ENCODE results near the gene STEAP3. TPM values are rescaled to one million over a fixed set of nuclear protein-coding genes. Genes with fewer than 3 reads are reported as not detected.

The STEAP3 gene
- total RNA-seq, 1 donor from 2014 or later: 38.8 TPM

- no peak for TF ChIP-seq CTCF (IDR thresholded peaks at IDR 0.05; ENCODE audit: insufficient read depth, low read length, poor library complexity, severe bottlenecking)
- no peaks in the 10 kb centered on the region for H3K27me3 ChIP-seq (ENCODE audit: control insufficient read depth, insufficient read depth, low read length)
- DNase-seq (ENCODE audit: low read depth): no peak
- H3K36me3 ChIP-seq (ENCODE audit: control insufficient read depth, insufficient read depth, low read length): peaks cover 1% of the 10 kb centered on the region
- H3K4me3 ChIP-seq (ENCODE audit: low read depth, low read length): no peak overlapping the region
These were observed 30.3 kb downstream of the STEAP3 start for GRCh38 chr2:119253760-119254600.

GRCh38 chr2:119254601-119255080 is 31.0 kb downstream of the STEAP3 start:
- no peak for DNase-seq (ENCODE audit: low read depth)
- no peak overlapping the region for H3K4me3 ChIP-seq (ENCODE audit: low read depth, low read length)

GRCh38 chr2:119255760-119256581 is 32.3 kb downstream of the STEAP3 start:
- no peak for TF ChIP-seq CTCF (IDR thresholded peaks at IDR 0.05; ENCODE audit: insufficient read depth, low read length, poor library complexity, severe bottlenecking)
- Histone ChIP-seq H3K27me3 (ENCODE audit: control insufficient read depth, insufficient read depth, low read length) (no peaks in the 10 kb centered on the region), H3K36me3 (ENCODE audit: control insufficient read depth, insufficient read depth, low read length) (peaks cover 1% of the 10 kb centered on the region), H3K4me3 (ENCODE audit: low read depth, low read length) (no peak overlapping the region)
- DNase-seq (ENCODE audit: low read depth): peak; percentile 89

More at GRCh38 chr2:119254601-119255080, 31.0 kb downstream of the STEAP3 start:
- H3K27me3 ChIP-seq (ENCODE audit: control insufficient read depth, insufficient read depth, low read length): no peaks in the 10 kb centered on the region
- H3K36me3 ChIP-seq (ENCODE audit: control insufficient read depth, insufficient read depth, low read length): peaks cover 1% of the 10 kb centered on the region
- TF ChIP-seq CTCF (IDR thresholded peaks at IDR 0.05; ENCODE audit: insufficient read depth, low read length, poor library complexity, severe bottlenecking): no peak

- Histone ChIP-seq H3K4me3 (ENCODE audit: low read depth, low read length) (no peak overlapping the region), H3K36me3 (ENCODE audit: control insufficient read depth, insufficient read depth, low read length) (peaks cover 1% of the 10 kb centered on the region), H3K27me3 (ENCODE audit: control insufficient read depth, insufficient read depth, low read length) (no peaks in the 10 kb centered on the region)
- no peak for DNase-seq (ENCODE audit: low read depth)
- no peak for TF ChIP-seq CTCF (IDR thresholded peaks at IDR 0.05; ENCODE audit: insufficient read depth, low read length, poor library complexity, severe bottlenecking)
These were observed 32.9 kb downstream of the STEAP3 start for GRCh38 chr2:119256582-119256921.

- no peak for TF ChIP-seq CTCF (IDR thresholded peaks at IDR 0.05; ENCODE audit: insufficient read depth, low read length, poor library complexity, severe bottlenecking)
- H3K4me3 ChIP-seq (ENCODE audit: low read depth, low read length): no peak overlapping the region
These were observed 33.6 kb downstream of the STEAP3 start for GRCh38 chr2:119257198-119257597.

More at GRCh38 chr2:119257198-119257597, 33.6 kb downstream of the STEAP3 start:
- H3K27me3 ChIP-seq (ENCODE audit: control insufficient read depth, insufficient read depth, low read length): no peaks in the 10 kb centered on the region
- peaks cover 1% of the 10 kb centered on the region for H3K36me3 ChIP-seq (ENCODE audit: control insufficient read depth, insufficient read depth, low read length)
- no peak for DNase-seq (ENCODE audit: low read depth)
